ENCODE measurements around the gene CEP170B. TPM values are rescaled to one million over a fixed set of nuclear protein-coding genes. Genes with fewer than 3 reads are reported as not detected.
"Not testable (repeated sequence)": the region's sequence is repeated elsewhere in the genome, so short reads cannot be mapped to it uniquely, and the experiment has no call there.

Gene CEP170B
- polyA plus RNA-seq, 6 donors from 2014 or later = not detected

DNA sequence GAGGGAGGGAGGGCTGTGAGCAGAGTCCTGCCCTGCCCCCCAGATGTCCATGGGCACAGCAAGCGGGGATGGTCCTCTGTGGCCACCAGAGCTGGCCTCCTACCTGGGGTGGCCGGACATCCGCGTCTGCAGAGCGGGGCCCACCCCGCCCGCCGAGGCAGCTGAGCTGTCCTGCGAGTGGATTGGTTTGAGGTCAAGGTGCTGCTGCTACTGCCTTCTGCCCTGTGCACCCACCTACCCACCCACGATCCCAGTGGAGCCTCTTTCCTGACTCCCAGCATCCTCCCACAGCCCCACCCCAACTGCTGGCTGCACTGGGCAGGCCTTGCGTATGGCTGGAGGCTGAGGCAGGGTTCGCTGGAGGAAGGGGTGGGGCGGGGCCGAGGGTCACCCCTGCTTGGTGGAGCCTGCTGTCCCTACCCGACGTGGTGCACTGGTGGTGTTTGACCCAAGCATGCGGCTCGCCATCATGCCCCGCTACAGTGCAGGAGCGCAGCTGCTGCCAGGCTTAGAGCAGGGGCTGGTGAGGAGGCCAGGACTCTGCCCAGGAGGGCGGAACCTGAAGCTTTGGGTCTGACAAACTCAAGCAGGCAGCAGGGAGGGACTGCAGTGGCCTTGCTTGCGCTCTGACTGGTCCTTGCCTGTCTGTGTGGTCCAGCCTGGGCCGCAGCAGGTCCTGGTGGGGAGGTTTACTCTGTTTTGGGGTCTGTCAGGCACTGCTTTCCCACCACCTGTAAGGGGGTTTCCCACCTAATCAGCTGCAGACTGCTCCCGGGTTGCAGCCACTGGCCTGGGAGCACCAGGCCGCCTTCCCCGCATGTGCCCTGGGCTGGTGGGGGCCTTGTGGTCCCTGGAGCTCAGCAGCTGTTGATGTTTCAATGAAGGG is 23.7 kb downstream of the CEP170B start:
- no peak overlapping the region for H3K4me3 Mint-ChIP-seq
- H3K36me3 Mint-ChIP-seq = no peaks in the 10 kb centered on the region
- no peak overlapping the region for H3K27ac Mint-ChIP-seq
- no peaks in the 10 kb centered on the region for H3K4me1 Mint-ChIP-seq
- no peaks in the 10 kb centered on the region for H3K9me3 Mint-ChIP-seq
- H3K27me3 Mint-ChIP-seq = peaks cover 0 to 14% (median 0%) of the 10 kb centered on the region in 3 donors
- ATAC-seq (ENCODE audit: low read depth in 2 of 2) (no peak), DNase-seq (no peak)

DNA sequence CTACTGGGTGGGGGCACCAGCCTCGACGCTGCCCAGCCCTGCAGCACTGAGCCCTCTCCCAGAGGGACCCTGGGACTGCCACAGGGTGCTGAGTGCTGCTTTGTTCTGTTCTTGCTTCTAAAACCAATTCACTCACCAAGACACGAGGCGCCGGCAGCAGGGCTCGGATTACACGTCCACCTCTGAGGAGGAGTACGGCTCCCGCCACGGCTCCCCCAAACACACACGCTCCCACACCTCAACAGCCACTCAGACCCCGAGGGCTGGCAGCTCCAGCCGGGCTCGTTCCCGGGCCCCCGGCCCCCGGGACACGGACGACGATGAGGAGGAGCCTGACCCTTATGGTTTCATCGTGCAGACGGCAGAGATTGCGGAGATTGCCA is 24.3 kb downstream of the CEP170B start:
- DNase-seq (no peak), ATAC-seq (ENCODE audit: low read depth in 2 of 2) (no peak)
- H3K36me3 Mint-ChIP-seq = no peaks in the 10 kb centered on the region
- H3K27ac Mint-ChIP-seq = no peak overlapping the region
- no peaks in the 10 kb centered on the region for H3K4me1 Mint-ChIP-seq
- H3K4me3 Mint-ChIP-seq = no peak overlapping the region
- H3K27me3 Mint-ChIP-seq = peaks cover 0 to 14% (median 0%) of the 10 kb centered on the region in 3 donors
- H3K9me3 Mint-ChIP-seq = no peaks in the 10 kb centered on the region

DNA sequence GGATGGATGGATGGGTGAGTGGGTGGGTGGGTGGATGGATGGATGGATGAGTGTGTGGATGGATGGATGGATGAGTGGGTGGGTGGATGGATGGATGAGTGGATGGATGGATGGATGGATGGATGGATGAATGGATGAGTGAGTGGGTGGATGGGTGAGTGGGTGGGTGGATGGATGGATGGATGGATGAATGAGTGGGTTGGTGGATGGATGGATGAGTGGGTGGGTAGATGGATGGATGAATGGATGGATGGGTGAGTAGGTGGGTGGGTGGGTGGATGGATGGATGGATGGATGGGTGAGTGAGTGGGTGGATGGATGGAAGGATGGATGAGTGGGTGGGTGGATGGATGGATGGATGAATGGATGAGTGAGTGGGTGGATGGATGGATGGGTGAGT is 25.2 kb downstream of the CEP170B start:
- DNase-seq; H3K4me3 Mint-ChIP-seq; ATAC-seq (ENCODE audit: low read depth in 2 of 2); H3K27ac Mint-ChIP-seq; H3K9me3 Mint-ChIP-seq; H3K4me1 Mint-ChIP-seq; H3K36me3 Mint-ChIP-seq: not testable (repeated sequence)
- H3K27me3 Mint-ChIP-seq = peaks cover 0 to 14% (median 0%) of the 10 kb centered on the region in 3 donors

DNA sequence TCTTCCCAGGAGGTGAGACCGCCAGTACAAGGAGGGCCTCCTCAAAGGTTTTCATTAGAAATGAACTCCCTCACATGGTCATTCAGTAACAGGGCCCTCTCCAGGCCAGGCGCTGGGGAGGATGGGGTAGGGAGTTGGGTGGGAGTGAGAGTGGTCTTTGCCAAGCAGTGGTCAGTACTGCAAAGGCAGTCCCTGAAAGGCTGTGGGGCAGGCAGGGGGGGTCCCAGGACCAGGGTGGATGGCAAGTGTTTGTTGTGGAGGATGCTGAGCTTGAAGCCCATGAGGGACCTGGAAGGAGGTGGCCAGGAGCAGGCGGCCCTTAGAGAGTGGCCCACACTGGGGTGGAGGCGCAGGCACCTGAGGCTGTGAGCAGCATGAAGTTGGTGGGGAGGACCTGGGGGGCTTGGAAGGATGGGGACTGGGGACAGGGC is 26.1 kb downstream of the CEP170B start:
- no peaks in the 10 kb centered on the region for H3K9me3 Mint-ChIP-seq
- no peaks in the 10 kb centered on the region for H3K36me3 Mint-ChIP-seq
- ATAC-seq (ENCODE audit: low read depth in 2 of 2) = no peak
- no peaks in the 10 kb centered on the region for H3K4me1 Mint-ChIP-seq
- peak overlapping the region in 1 of 6 donors; percentile 56 for H3K27ac Mint-ChIP-seq
- DNase-seq = no peak
- no peak overlapping the region for H3K4me3 Mint-ChIP-seq
- peaks cover 0 to 14% (median 0%) of the 10 kb centered on the region in 3 donors for H3K27me3 Mint-ChIP-seq

DNA sequence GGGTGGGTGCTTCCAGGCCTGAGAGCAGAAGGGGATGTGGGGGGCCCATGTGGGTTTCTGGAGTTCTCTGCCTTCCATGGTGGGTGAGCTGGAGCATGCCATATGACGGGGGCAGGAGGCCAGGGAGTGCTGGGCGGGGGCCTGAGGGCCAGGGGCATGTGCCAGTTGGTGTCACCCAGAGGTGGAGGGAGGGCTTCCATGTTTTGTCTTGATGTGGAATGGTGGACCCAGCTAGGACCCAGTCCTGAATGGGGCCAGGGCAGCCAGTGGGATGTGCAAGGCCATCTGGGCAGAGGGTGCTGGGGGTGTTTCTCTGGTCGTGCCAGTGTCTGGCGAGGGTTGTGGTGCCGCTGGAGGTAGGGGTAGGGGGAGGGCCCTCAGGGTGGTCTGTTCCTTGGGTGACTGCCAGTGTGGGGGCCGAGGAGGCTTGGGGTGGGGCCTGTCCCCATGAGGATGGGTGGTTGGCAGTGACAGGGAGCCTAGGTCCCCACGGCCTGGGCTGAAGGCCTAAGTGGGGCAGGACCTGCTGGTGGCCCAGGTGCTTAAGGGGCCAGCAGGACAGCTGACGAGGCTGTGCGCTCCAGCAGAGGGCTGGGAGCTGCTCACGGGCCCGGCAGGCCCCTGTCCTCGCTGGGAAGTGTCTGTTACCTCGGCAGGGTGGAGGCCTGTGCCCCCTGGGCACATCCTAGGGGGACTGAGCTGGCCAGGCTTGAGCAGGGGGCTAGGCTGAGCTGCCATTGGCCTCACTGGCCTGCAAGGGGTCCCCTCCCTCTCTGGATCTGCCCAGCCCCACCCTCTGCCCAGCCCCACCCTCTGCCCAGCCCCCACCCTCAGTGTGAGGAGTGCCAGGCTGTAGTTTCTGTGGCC is 26.8 kb downstream of the CEP170B start:
- H3K36me3 Mint-ChIP-seq = no peaks in the 10 kb centered on the region
- no peak for ATAC-seq (ENCODE audit: low read depth in 2 of 2)

DNA sequence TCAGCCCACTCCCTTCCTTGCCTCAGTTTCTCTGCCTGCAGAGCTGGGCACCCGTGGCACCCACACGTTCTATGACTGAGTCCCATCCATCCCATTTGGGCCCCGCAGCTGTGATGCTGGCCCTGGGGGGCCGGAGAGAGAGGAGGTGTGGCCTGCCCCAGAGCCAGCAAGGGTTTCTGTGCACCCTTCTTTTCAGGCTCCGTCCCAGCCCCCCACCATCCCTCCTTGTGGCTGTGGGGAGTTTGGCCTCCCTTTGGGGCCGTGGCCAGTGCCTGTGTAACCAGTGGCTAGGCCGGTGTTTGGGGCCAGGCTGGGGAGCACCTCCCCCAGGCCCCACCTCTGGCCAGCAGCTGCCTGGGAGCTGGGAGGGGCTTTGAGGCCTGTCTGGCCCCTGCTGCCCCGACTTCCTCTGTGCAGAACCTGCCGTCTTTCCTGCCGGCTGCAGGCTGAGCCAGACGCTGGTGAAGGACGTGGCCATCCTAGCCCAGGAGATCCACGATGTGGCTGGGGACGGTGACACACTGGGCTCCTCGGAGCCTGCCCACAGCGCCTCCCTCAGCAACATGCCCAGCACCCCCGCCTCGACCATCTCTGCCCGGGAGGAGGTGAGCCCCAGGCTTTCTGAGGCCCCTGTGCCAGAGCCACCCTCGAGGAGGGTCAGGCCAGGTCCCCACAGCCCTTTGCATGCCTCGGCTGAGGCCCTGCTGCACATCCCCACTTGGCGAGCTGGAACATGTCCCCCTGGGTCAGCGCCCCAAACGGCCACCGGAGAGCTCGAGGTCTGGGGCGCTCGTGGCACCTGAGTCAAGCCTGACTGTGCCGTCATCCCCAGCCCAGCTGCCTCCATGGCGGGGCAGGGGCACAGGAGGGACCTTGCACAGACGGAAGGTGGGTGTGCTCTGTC is 27.7 kb downstream of the CEP170B start:
- no peak for ATAC-seq (ENCODE audit: low read depth in 2 of 2)
- H3K4me3 Mint-ChIP-seq = no peak overlapping the region
- DNase-seq = no peak
- peaks cover 0 to 14% (median 3%) of the 10 kb centered on the region in 3 donors for H3K27me3 Mint-ChIP-seq
- no peaks in the 10 kb centered on the region for H3K9me3 Mint-ChIP-seq
- no peak overlapping the region for H3K27ac Mint-ChIP-seq
- peaks cover 5% of the 10 kb centered on the region in 3 donors for H3K4me1 Mint-ChIP-seq
- H3K36me3 Mint-ChIP-seq = no peaks in the 10 kb centered on the region

More for the DNA sequence above, 26.8 kb downstream of the CEP170B start:
- DNase-seq = no peak
- Mint-ChIP-seq H3K4me3 (no peak overlapping the region), H3K9me3 (no peaks in the 10 kb centered on the region), H3K4me1 (peaks cover 4 to 5% (median 5%) of the 10 kb centered on the region in 3 donors), H3K27ac (peak overlapping the region in 1 of 6 donors; percentile 56), H3K27me3 (peaks cover 0 to 14% (median 3%) of the 10 kb centered on the region in 3 donors)

DNA sequence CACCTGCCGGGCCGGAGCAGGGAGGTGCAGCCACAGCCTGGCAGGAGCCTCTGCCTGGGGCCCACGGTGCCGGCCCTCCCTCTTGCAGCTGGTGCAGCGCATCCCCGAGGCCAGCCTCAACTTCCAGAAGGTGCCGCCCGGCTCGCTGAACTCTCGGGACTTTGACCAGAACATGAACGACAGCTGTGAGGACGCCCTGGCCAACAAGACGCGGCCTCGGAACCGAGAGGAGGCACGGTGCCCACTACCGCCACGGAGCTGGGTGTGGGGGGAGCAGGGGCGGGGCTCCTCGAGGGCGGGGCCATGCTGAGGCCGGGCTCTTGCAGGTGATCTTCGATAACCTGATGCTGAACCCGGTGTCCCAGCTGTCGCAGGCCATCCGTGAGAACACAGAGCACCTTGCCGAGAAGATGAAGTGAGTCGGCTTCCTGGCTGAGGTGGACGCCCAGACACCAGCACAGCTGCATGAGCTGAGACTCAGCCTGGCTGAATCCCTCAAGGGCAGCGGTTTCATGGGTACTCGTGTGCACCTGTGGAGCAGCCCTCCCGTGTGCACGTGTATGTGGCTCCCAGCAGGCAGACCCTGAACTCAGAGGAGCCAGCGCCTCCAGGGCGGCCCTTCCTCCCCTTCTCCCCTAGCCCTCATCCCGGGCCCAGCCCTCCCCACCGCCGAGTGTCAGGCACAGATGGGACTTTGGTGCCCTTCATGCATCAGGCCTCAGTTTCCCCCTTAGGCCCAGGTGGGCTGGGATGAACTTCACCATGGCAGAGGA is 28.6 kb downstream of the CEP170B start:
- no peak for ATAC-seq (ENCODE audit: low read depth in 2 of 2)
- Mint-ChIP-seq H3K4me3 (no peak overlapping the region), H3K9me3 (no peaks in the 10 kb centered on the region), H3K27ac (no peak overlapping the region), H3K27me3 (peaks cover 0 to 14% (median 3%) of the 10 kb centered on the region in 3 donors), H3K4me1 (peaks cover 5% of the 10 kb centered on the region in 3 donors), H3K36me3 (no peaks in the 10 kb centered on the region)
- no peak for DNase-seq

DNA sequence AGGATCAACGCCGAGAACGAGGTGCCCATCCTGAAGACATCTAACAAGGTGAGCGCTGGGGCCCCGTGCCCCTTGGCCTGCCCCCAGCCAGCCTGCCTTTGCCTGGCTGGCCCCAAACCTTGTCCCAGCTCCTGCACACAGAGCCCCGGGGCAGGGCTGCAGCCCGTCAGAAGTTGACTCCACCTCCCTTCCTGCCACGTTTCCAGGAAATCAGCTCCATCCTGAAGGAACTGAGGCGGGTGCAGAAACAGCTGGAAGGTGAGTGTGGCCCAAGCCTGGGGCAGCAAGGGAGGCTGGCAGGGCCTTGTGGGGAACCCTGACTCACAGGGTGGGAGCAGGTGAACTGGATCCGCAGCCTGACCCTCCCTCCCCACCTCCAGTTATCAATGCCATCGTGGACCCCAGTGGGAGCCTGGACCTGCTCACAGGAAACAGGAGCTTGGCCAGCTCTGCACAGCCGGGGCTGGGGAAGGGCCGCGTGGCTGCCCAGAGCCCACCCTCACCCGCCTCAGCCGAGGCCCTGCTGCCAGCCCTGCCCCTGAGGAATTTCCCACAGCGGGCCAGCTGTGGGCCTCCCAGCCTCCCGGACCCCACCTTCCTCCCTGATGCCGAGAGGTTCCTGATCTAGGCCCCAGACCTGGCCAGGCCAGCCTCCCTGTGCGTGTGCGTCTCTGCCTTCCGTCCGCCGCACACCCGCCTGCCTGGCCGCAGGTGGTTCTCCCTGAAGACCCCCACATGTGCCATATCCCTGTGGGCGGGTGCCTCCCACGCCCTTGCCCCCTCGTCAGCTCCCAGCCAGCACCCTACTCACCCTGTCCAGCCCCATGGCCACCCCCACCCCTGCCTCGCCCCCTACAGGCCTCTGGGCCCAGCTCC is 29.5 kb downstream of the CEP170B start:
- DNase-seq = no peak
- H3K4me1 Mint-ChIP-seq = peaks cover 5% of the 10 kb centered on the region in 3 donors
- no peak overlapping the region for H3K27ac Mint-ChIP-seq
- peaks cover 0 to 12% (median 3%) of the 10 kb centered on the region in 3 donors for H3K27me3 Mint-ChIP-seq
- no peaks in the 10 kb centered on the region for H3K36me3 Mint-ChIP-seq
- H3K9me3 Mint-ChIP-seq = no peaks in the 10 kb centered on the region
- ATAC-seq (ENCODE audit: low read depth in 2 of 2) = no peak
- H3K4me3 Mint-ChIP-seq = no peak overlapping the region

DNA sequence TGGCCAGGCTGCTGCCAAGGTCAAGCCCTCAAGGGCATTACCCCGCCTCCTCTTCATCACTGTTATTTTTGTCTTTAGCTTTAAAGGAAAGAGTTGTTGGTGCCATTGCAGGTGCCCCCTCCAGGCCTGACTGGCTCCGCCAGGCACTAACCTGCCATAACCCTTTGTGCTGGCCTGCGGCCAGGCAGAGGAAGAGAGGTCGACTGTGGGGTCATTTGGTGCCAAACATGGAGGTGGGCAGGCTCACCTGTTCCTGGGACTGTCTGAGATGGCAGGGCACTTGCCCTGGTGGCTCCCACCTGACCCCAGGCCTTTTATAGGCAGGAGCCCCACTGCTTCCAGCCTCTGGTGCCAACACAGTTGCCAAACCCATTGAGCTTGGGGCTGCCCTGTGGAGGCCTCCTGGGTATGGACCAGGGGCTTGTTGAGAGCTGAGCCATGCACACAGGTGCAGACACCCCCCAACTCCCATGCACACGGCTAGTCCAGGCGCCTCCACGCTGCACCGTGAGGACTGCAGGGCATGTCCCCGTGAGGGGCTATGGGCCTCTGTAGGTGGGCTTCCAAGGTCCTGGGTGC is 30.2 kb downstream of the CEP170B start:
- ATAC-seq (ENCODE audit: low read depth in 2 of 2) (no peak), DNase-seq (no peak)
- Mint-ChIP-seq H3K9me3 (no peaks in the 10 kb centered on the region), H3K4me1 (peaks cover 5% of the 10 kb centered on the region in 3 donors), H3K27ac (no peak overlapping the region), H3K4me3 (no peak overlapping the region), H3K27me3 (peaks cover 0 to 10% (median 3%) of the 10 kb centered on the region in 3 donors), H3K36me3 (no peaks in the 10 kb centered on the region)

DNA sequence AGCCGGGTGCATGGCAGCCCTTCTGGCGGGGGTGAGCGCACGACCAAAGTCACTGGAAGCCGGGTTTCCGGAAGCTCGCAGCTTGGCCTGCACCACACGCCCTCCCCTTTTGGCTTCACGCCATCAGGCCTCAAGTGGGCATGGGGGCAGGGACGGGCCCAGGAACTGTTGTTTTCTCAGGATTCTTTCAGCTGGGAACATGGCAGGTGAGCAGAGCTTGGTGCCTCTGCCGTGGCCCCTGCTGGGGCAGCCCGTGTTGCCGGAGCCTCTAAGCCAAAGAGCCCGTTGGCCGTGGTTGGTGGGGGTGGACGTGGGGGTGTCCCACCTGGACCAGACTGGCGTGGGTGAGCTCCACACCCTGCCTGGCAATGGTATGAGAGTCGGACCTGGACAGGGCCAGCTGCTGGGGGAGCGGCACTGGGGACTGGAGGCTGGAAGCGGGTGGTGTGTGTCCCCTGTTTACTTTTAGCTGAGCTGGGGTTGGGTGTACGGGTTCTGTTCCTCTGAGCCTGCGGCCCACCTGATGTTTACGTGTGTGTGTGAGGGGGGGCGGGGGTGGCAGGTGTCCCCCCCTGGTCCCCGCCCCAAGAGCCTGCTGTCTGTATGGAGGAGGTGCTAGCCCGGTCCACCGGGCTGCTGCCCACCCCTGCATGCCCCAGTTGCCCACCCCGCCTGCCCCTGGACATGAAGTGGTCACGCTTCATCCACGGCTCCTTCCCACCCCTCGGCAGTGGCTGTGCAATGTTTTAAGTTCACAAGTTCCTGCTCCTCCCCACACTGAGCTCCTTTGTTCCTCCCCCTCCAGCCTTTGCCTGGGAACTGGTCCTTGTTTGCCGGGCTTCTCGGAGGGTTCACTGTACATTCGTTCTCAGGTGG is 31.0 kb downstream of the CEP170B start:
- H3K27ac Mint-ChIP-seq = peak overlapping the region in 1 of 6 donors; percentile 71

More for the DNA sequence above, 31.0 kb downstream of the CEP170B start:
- no peak for DNase-seq
- Mint-ChIP-seq H3K9me3 (no peaks in the 10 kb centered on the region), H3K36me3 (no peaks in the 10 kb centered on the region), H3K4me1 (peaks cover 5% of the 10 kb centered on the region in 3 donors), H3K4me3 (no peak overlapping the region), H3K27me3 (peaks cover 0 to 10% (median 3%) of the 10 kb centered on the region in 3 donors)
- no peak for ATAC-seq (ENCODE audit: low read depth in 2 of 2)
